DND-41 (cell line): ENCODE measurements around the gene TYW1B.
A peak's percentile ranks its signal among the peaks of the same experiment; 100 is the strongest.
"Not testable (repeated sequence)": the region's sequence is repeated elsewhere in the genome, so short reads cannot be mapped to it uniquely, and the experiment has no call there.

Experiments used
- EZH2 ChIP-seq: IDR thresholded peaks from 3 replicates; pipeline ENCODE4 v1.6.1; 2012; ENCODE audit warnings: borderline replicate concordance, low read depth, mild to moderate bottlenecking, moderate library complexity, low read length, inconsistent platforms; ENCODE audit not compliant: severe bottlenecking
- TF ChIP-seq, protein P1 (sequence below): IDR thresholded peaks from 2 replicates; pipeline ENCODE4 v1.5.1; 2012; ENCODE audit warnings: borderline replicate concordance, low read length, moderate library complexity, mild to moderate bottlenecking; ENCODE audit not compliant: poor library complexity, severe bottlenecking; ENCODE audit errors: extremely low read depth

DNA sequence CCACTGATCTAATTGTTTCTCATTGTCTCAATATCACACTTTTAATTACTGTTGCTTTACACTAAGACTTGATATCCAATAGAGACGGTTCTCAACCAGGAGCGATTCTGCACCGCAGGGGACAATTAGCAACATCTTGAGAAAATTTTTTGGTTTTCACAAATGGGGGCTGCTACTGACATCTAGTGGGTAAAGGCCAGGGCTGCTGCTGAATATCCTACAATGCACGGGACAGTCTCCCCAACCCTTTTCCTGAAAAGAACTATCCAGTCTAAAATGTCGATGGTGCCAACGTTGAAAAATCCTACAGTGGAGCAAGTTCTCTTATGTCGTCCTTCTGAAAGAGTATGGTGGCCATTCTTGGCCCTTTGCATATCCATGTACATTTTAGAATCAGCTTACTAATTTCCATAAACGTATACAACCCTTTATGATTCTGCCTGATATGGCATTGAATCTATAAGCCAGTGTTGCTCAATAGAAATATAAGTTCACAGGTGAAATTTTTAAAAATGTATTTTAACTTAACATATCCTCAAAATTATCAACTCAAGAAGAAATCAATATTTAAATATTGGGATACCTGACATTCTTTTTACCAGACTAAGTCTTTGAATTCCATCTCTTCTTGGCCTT is 192.6 kb downstream of the TYW1B start:
- TF ChIP-seq, protein P1, sequence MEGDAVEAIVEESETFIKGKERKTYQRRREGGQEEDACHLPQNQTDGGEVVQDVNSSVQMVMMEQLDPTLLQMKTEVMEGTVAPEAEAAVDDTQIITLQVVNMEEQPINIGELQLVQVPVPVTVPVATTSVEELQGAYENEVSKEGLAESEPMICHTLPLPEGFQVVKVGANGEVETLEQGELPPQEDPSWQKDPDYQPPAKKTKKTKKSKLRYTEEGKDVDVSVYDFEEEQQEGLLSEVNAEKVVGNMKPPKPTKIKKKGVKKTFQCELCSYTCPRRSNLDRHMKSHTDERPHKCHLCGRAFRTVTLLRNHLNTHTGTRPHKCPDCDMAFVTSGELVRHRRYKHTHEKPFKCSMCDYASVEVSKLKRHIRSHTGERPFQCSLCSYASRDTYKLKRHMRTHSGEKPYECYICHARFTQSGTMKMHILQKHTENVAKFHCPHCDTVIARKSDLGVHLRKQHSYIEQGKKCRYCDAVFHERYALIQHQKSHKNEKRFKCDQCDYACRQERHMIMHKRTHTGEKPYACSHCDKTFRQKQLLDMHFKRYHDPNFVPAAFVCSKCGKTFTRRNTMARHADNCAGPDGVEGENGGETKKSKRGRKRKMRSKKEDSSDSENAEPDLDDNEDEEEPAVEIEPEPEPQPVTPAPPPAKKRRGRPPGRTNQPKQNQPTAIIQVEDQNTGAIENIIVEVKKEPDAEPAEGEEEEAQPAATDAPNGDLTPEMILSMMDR, result peak; percentile 37
- not testable (repeated sequence) for TF ChIP-seq EZH2
